Glutamatergic neuron (in vitro differentiated cells): ENCODE data around the gene GPHN. TPM values are rescaled to one million over a fixed set of nuclear protein-coding genes. Genes with fewer than 3 reads are reported as not detected.

ENCODE experiments used
- DNase-seq: peaks from one replicate; pipeline ENCODE4 v3.0.0; 2022
- H3K27ac Mint-ChIP-seq: one replicate; pipeline ENCODE4 v1.8.0; 2020; ENCODE audit warnings: mild to moderate bottlenecking, mixed read lengths, inconsistent platforms; ENCODE audit not compliant: unreplicated experiment
- H3K27me3 Mint-ChIP-seq: one replicate; pipeline ENCODE4 v1.8.0; 2020; ENCODE audit warnings: mild to moderate bottlenecking, moderate library complexity, mixed read lengths, inconsistent platforms; ENCODE audit not compliant: unreplicated experiment
- H3K36me3 Mint-ChIP-seq: one replicate; pipeline ENCODE4 v1.8.0; 2020; ENCODE audit warnings: mild to moderate bottlenecking, mixed read lengths, inconsistent platforms; ENCODE audit not compliant: unreplicated experiment
- H3K4me1 Mint-ChIP-seq: one replicate; pipeline ENCODE4 v1.8.0; 2020; ENCODE audit warnings: mild to moderate bottlenecking, low read depth, mixed read lengths, inconsistent platforms; ENCODE audit not compliant: unreplicated experiment
- H3K4me3 Mint-ChIP-seq: one replicate; pipeline ENCODE4 v1.8.0; 2020; ENCODE audit warnings: mild to moderate bottlenecking, mixed read lengths, inconsistent platforms; ENCODE audit not compliant: unreplicated experiment
- H3K9me3 Mint-ChIP-seq: one replicate; pipeline ENCODE4 v1.8.0; 2020; ENCODE audit warnings: mild to moderate bottlenecking, moderate library complexity, mixed read lengths, inconsistent platforms; ENCODE audit not compliant: unreplicated experiment
- total RNA-seq: library from RNA; stranded (reverse); fragmentation: NEBNext Ultra II Directional; extraction: Animal tissue kit (Norgen Biotek cat#: 25700); gene quantifications from one replicate; pipeline ENCODE4 v1.2.1, GENCODE V29; 2021; ENCODE audit not compliant: unreplicated experiment
- TF ChIP-seq, protein P1 (sequence below): fragments of 200-600 bp; sonication (generic); IDR thresholded peaks from one replicate; pipeline ENCODE4 v1.5.0; 2021; ENCODE audit not compliant: partially characterized antibody, unreplicated experiment

GPHN gene
- total RNA-seq, 1 donor from 2014 or later = 29.8 TPM

- no peaks in the 10 kb centered on the region for H3K36me3 Mint-ChIP-seq
- no peaks in the 10 kb centered on the region for H3K27me3 Mint-ChIP-seq
- H3K9me3 Mint-ChIP-seq = no peaks in the 10 kb centered on the region
- H3K4me3 Mint-ChIP-seq = no peak overlapping the region
- no peak overlapping the region for H3K27ac Mint-ChIP-seq
- H3K4me1 Mint-ChIP-seq = no peaks in the 10 kb centered on the region
- DNase-seq = no peak
- TF ChIP-seq, protein P1, sequence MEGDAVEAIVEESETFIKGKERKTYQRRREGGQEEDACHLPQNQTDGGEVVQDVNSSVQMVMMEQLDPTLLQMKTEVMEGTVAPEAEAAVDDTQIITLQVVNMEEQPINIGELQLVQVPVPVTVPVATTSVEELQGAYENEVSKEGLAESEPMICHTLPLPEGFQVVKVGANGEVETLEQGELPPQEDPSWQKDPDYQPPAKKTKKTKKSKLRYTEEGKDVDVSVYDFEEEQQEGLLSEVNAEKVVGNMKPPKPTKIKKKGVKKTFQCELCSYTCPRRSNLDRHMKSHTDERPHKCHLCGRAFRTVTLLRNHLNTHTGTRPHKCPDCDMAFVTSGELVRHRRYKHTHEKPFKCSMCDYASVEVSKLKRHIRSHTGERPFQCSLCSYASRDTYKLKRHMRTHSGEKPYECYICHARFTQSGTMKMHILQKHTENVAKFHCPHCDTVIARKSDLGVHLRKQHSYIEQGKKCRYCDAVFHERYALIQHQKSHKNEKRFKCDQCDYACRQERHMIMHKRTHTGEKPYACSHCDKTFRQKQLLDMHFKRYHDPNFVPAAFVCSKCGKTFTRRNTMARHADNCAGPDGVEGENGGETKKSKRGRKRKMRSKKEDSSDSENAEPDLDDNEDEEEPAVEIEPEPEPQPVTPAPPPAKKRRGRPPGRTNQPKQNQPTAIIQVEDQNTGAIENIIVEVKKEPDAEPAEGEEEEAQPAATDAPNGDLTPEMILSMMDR = no peak
Measured at GRCh38 chr14:66918527-66918926, 410.6 kb downstream of the GPHN start.

DNA sequence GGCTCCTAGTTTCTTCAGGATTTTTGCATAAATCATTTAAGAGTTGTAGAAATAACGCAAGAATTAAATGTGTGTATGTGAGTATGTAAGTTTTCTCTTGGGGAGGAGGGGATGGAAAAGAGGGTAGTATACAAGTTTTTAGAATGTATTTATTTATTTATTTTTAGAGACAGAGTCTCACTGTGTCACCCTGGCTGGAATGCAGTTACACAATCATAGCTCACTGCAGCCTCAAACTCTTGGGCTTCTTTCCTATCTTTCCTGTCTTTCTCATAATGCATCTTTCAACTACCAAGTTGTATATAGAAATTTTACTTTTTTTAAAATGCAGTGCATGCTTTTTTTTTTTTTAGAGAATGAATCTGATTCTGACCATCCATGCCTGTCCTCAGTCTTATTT, 412.2 kb downstream of the GPHN start:
- H3K27me3 Mint-ChIP-seq = no peaks in the 10 kb centered on the region
- no peak overlapping the region for H3K27ac Mint-ChIP-seq
- no peaks in the 10 kb centered on the region for H3K4me1 Mint-ChIP-seq
- DNase-seq = no peak
- no peaks in the 10 kb centered on the region for H3K36me3 Mint-ChIP-seq
- TF ChIP-seq, protein P1 = no peak
- no peak overlapping the region for H3K4me3 Mint-ChIP-seq
- H3K9me3 Mint-ChIP-seq = no peaks in the 10 kb centered on the region

DNA sequence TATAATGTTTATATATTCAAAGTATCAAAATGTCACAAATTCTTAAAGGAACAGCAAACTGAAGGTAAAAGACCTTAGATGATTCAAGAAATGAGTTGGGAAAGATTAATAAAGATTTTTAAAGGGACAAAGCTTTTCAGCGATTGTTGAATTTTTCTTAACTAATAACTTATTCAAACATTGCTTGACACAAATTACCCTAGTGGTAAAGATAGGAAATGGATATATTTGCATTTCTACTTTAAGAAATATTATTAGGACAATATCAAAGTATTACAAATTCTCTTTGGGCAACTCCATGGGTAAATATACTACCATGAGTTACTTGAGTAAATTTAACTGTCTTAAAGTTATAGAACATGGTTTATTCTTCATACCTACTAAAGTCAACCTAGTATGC, 415.3 kb downstream of the GPHN start:
- Mint-ChIP-seq H3K27me3 (no peaks in the 10 kb centered on the region), H3K4me3 (no peak overlapping the region), H3K27ac (no peak overlapping the region), H3K9me3 (no peaks in the 10 kb centered on the region), H3K36me3 (no peaks in the 10 kb centered on the region), H3K4me1 (no peaks in the 10 kb centered on the region)
- no peak for DNase-seq
- TF ChIP-seq, protein P1 = peak; percentile 26

GRCh38 chr14:66939409-66939808, 431.5 kb downstream of the GPHN start:
- no peak overlapping the region for H3K27ac Mint-ChIP-seq
- H3K4me1 Mint-ChIP-seq = no peaks in the 10 kb centered on the region
- DNase-seq = no peak
- no peak overlapping the region for H3K4me3 Mint-ChIP-seq
- TF ChIP-seq, protein P1 = no peak
- peaks cover 20% of the 10 kb centered on the region for H3K36me3 Mint-ChIP-seq
- H3K27me3 Mint-ChIP-seq = no peaks in the 10 kb centered on the region
- peaks cover 4% of the 10 kb centered on the region for H3K9me3 Mint-ChIP-seq

DNA sequence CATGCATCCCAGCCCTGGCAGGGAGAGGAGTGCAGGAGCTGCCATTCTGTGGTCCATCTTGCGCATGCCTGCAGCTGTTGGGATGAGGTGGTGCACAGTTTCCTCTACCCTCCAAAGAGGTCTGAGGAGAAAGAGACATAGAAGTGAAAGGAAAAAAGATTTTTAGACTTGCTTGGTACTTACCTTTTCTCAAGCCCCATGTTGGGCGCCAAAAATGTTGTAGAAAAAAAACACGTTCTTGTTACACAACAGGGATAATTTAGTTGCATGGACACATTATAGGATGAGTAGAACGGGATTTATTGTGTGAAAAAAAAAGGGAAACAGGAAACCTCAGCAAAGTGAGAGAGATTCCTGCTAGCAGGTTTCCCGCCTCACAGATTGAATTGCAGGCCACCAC, 436.9 kb downstream of the GPHN start:
- no peak overlapping the region for H3K4me3 Mint-ChIP-seq
- H3K4me1 Mint-ChIP-seq = no peaks in the 10 kb centered on the region
- peak; percentile 29 for DNase-seq
- H3K27me3 Mint-ChIP-seq = no peaks in the 10 kb centered on the region
- TF ChIP-seq, protein P1 = no peak
- peaks cover 9% of the 10 kb centered on the region for H3K9me3 Mint-ChIP-seq
- H3K36me3 Mint-ChIP-seq = peaks cover 40% of the 10 kb centered on the region
- H3K27ac Mint-ChIP-seq = no peak overlapping the region
